Measurements from ENCODE around the gene DIABLO. TPM values are rescaled to one million over a fixed set of nuclear protein-coding genes. Genes with fewer than 3 reads are reported as not detected.

Gene DIABLO
- total and polyA plus RNA-seq, 5 donors, result 25.0 to 31.9 (median 28.6) TPM

DNA sequence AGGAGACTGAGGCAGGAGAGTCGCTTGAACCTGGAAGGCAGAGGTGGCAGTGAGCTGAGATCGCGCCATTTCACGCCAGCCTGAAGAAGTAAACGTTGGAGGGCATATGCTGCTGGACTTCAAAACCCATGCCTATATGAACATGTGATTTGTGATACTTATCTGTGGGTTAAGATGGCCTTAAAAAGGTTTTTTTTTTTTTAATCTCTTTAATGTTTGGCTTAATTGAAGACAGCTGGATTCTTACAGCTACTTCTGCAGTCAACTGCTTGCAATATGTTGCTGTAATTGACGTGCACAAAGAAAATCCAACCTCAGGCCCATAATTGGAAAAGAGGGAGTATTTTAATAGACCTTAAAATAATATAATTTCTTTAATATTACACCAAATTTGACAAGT, 23.8 kb downstream of the DIABLO start:
- DNase-seq (no peak), ATAC-seq (no peak)
- 97% methylated on average over 6 of the region's 6 CpGs for WGBS
- intact Hi-C loops (cut with DNase I), result no loop called here
- Histone ChIP-seq H3K4me1 (ENCODE audit: control insufficient read depth, insufficient read depth, low read length) (no peaks in the 10 kb centered on the region), H3K27me3 (ENCODE audit: control insufficient read depth, insufficient read depth) (no peaks in the 10 kb centered on the region), H3K4me3 (ENCODE audit: low read length) (no peak overlapping the region), H3K27ac (ENCODE audit: low read length) (no peak overlapping the region), H3K9me3 (ENCODE audit: control insufficient read depth, low read length) (no peaks in the 10 kb centered on the region)

DNA sequence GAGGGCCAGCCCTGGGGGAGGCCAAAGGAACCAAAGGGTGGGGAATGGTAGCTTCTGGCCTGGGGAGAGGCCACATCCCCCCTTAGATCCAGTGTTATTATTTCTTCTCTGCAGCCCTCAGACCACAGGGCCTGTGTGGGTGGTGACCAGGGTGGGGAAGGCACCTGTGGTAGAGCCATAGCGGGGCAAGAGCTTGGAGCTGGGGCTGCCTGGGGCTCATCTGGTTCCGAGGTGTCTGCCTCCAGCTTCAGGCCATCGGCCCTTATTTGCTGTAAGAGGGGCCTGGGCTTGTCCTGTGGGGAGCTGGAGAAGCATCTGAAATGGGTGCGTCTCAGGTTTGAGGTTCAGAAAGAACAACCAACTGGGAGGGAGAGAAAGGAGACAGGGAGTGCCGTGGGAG, 24.5 kb downstream of the DIABLO start:
- intact Hi-C loops (cut with DNase I), result no loop called here
- H3K4me1 ChIP-seq (ENCODE audit: control insufficient read depth, insufficient read depth, low read length), result no peaks in the 10 kb centered on the region
- H3K4me3 ChIP-seq (ENCODE audit: low read length), result no peak overlapping the region
- 91% methylated on average over 5 of the region's 5 CpGs for WGBS
- H3K27me3 ChIP-seq (ENCODE audit: control insufficient read depth, insufficient read depth), result no peaks in the 10 kb centered on the region
- ATAC-seq (no peak), DNase-seq (no peak)
- no peak overlapping the region for H3K27ac ChIP-seq (ENCODE audit: low read length)
- H3K9me3 ChIP-seq (ENCODE audit: control insufficient read depth, low read length), result no peaks in the 10 kb centered on the region

DNA sequence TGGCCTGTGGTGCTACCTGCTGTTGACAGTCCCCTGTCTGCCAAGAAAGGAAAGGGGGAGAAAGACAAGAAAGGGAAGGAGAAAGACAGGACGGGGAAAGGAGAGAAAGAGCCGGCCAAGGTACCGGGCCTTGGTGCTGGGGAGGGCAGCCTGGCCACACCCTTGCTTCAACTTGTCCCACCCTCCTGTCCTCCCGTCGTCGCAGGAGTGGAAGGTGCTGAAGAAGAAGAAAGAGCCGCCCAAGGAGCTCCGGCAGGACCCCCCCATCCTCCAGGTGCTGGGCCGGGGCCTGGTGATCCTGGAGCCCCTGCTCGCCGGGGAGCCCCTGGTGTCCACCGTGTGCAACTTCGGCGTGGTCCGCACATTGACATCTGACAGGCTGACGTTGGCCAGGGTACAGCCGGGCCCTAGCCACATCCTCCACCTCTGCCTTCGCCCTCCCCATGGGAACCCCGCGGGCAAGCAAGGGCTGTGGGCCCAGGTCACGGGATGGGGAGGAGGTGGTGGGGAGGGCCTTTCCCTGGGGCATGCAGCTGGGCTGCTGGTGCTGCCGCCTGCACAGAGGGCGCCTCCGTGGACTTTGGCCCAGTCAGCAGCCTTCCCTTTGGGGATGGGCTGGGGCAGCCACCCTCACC, 25.2 kb downstream of the DIABLO start:
- DNase-seq, result no peak
- Histone ChIP-seq H3K4me1 (ENCODE audit: control insufficient read depth, insufficient read depth, low read length) (no peaks in the 10 kb centered on the region), H3K9me3 (ENCODE audit: control insufficient read depth, low read length) (no peaks in the 10 kb centered on the region), H3K4me3 (ENCODE audit: low read length) (no peak overlapping the region), H3K27ac (ENCODE audit: low read length) (no peak overlapping the region), H3K27me3 (ENCODE audit: control insufficient read depth, insufficient read depth) (no peaks in the 10 kb centered on the region)
- no peak for ATAC-seq
- intact Hi-C loops (cut with DNase I), result no loop called here
- WGBS, result 70% methylated on average over 24 of the region's 24 CpGs

DNA sequence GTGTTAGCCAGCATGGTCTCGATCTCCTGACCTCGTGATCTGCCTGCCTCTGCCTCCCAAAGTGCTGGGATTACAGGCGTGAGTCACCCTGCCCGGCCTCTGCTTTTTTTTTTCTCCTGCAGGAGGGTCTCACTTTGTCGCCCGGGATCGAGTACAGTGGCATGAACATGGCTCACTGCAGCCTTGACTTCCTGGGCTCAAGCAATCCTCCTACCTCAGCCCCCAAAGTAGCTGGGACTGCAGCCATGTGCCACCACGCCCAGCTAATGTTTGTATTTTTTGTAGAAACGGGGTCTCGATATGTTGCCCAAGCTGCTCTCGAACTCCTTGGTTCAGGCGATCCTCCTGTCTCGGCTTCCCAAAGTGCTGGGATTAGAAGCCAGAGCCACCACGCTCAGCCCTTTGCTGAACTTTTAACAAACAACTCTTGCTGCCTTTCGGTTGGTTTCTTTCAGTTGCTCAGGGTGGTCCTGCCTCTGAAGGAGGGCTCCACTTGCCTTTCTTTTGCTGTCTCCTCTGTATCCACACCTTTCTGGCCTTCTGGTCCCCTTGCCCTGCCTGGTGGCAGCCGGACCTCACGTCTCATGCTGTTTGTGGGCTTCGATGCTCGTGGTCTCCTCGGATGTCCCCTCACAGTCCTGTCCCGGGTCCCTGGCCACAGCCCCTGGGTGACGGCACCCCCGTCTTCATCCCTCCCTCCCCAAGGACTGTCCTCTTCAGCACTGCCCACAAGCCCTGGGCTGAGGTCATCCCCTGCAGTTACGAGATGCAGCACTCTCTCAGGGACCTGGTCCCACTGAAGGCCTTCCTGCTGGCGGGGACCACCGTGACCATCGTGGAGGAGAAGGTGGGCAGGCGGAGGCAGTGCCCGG, 26.1 kb downstream of the DIABLO start:
- H3K27ac ChIP-seq (ENCODE audit: low read length), result no peak overlapping the region
- H3K27me3 ChIP-seq (ENCODE audit: control insufficient read depth, insufficient read depth), result no peaks in the 10 kb centered on the region
- ATAC-seq (no peak), DNase-seq (no peak)
- H3K4me3 ChIP-seq (ENCODE audit: low read length), result no peak overlapping the region
- H3K9me3 ChIP-seq (ENCODE audit: control insufficient read depth, low read length), result no peaks in the 10 kb centered on the region
- intact Hi-C loops (cut with DNase I), result no loop called here
- H3K4me1 ChIP-seq (ENCODE audit: control insufficient read depth, insufficient read depth, low read length), result no peaks in the 10 kb centered on the region
- WGBS, result 91% methylated on average over 29 of the region's 29 CpGs

DNA sequence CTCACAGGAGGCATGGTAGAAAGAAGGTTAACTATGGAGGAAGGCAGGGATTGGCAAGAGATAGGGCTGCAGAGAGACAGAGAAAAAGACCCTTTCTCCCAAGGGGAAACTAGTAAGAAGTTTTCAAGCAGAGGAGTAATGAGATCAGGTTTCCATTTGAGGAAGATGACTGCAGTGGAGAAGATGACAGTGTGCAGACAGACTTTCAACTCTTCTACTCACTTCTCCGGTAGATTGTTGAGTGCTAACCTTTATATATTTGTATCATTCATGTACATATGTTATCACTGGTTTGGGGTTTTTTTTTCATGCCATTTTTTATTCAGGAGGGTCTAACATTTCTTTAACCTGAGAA, 28.3 kb downstream of the DIABLO start:
- Histone ChIP-seq H3K27ac (ENCODE audit: low read length) (no peak overlapping the region), H3K4me1 (ENCODE audit: control insufficient read depth, insufficient read depth, low read length) (no peaks in the 10 kb centered on the region), H3K9me3 (ENCODE audit: control insufficient read depth, low read length) (no peaks in the 10 kb centered on the region), H3K4me3 (ENCODE audit: low read length) (no peak overlapping the region), H3K27me3 (ENCODE audit: control insufficient read depth, insufficient read depth) (no peaks in the 10 kb centered on the region)
- whole genome bisulfite sequencing, result 43% methylated on average over 1 of the region's 1 CpG
- ATAC-seq (no peak), DNase-seq (no peak)
- intact Hi-C loops (cut with DNase I), result no loop called here

DNA sequence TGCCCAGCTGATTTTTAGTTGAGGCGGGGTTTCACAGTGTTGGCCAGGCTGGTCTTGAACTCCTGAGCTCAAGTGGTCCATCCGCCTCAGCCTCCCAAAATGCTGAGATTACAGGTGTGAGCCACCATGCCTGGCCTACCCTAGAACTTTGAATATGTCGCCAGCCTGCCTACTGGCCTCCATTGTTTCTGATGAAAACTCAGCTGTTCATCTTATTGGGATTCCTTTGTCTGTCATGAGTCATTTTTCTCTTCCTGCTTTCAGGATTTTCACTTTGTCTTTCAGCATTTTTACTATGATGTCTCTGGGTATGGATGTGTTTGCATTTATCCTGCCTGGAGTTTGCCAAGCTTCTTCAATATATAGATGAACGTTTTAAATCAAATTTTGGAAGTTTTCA, 30.4 kb downstream of the DIABLO start:
- WGBS, result 92% methylated on average over 4 of the region's 4 CpGs
- intact Hi-C loops (cut with DNase I), result no loop called here

DNA sequence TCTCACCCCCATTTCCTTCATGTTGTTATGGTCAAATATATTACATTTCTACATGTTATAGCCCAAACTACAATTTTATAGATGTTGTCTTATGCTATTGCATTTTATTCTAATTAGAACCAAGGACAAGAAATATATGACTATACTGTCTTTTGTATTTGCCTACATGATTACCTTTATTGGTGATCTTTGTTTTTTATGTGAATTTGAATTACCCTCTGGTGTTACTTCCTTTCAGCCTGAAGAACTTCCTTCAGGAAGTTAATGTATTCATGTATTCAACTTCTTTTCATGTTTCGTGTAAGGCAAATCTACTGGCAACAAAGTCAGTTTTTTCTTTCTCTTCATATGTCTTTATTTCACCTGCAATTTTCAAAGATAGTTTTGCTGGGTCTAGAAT, 31.0 kb downstream of the DIABLO start:
- intact Hi-C loops (cut with DNase I), result no loop called here
- WGBS, result 63% methylated on average over 1 of the region's 1 CpG

More for the DNA sequence above, 30.4 kb downstream of the DIABLO start:
- no peaks in the 10 kb centered on the region for H3K4me1 ChIP-seq (ENCODE audit: control insufficient read depth, insufficient read depth, low read length)
- H3K27ac ChIP-seq (ENCODE audit: low read length), result no peak overlapping the region
- no peak for DNase-seq
- ATAC-seq, result no peak
- H3K27me3 ChIP-seq (ENCODE audit: control insufficient read depth, insufficient read depth), result no peaks in the 10 kb centered on the region
- no peaks in the 10 kb centered on the region for H3K9me3 ChIP-seq (ENCODE audit: control insufficient read depth, low read length)
- no peak overlapping the region for H3K4me3 ChIP-seq (ENCODE audit: low read length)

DNA sequence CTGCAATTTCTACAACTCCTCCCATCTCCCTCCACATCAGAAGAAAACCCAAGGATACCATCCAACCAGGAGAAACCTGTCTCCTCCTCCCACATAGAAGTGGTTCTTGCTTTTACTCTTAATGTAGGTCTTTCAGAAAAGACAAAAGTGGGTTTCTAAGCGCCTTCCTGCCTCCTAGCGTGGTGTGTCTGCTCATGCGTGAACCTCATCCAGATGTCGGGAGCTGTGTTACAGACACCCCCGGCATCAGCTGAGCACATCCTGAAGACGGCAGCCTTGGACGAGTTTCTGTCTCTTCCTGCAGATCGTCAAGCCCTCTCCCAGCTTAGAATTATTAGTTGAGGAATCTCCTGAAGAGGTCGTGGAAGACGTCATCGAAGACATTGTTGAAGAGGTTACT, 33.4 kb downstream of the DIABLO start:
- H3K4me3 ChIP-seq (ENCODE audit: low read length), result no peak overlapping the region
- H3K4me1 ChIP-seq (ENCODE audit: control insufficient read depth, insufficient read depth, low read length), result no peaks in the 10 kb centered on the region
- no peak for DNase-seq
- no peaks in the 10 kb centered on the region for H3K9me3 ChIP-seq (ENCODE audit: control insufficient read depth, low read length)
- H3K27ac ChIP-seq (ENCODE audit: low read length), result no peak overlapping the region
- ATAC-seq, result no peak
- H3K27me3 ChIP-seq (ENCODE audit: control insufficient read depth, insufficient read depth), result no peaks in the 10 kb centered on the region
- intact Hi-C loops (cut with DNase I), result no loop called here
- 74% methylated on average over 11 of the region's 11 CpGs for WGBS

More for the DNA sequence above, 31.0 kb downstream of the DIABLO start:
- DNase-seq (no peak), ATAC-seq (no peak)
- H3K9me3 ChIP-seq (ENCODE audit: control insufficient read depth, low read length), result no peaks in the 10 kb centered on the region
- H3K27ac ChIP-seq (ENCODE audit: low read length), result no peak overlapping the region
- H3K4me3 ChIP-seq (ENCODE audit: low read length), result no peak overlapping the region
- H3K4me1 ChIP-seq (ENCODE audit: control insufficient read depth, insufficient read depth, low read length), result no peaks in the 10 kb centered on the region
- no peaks in the 10 kb centered on the region for H3K27me3 ChIP-seq (ENCODE audit: control insufficient read depth, insufficient read depth)

DNA sequence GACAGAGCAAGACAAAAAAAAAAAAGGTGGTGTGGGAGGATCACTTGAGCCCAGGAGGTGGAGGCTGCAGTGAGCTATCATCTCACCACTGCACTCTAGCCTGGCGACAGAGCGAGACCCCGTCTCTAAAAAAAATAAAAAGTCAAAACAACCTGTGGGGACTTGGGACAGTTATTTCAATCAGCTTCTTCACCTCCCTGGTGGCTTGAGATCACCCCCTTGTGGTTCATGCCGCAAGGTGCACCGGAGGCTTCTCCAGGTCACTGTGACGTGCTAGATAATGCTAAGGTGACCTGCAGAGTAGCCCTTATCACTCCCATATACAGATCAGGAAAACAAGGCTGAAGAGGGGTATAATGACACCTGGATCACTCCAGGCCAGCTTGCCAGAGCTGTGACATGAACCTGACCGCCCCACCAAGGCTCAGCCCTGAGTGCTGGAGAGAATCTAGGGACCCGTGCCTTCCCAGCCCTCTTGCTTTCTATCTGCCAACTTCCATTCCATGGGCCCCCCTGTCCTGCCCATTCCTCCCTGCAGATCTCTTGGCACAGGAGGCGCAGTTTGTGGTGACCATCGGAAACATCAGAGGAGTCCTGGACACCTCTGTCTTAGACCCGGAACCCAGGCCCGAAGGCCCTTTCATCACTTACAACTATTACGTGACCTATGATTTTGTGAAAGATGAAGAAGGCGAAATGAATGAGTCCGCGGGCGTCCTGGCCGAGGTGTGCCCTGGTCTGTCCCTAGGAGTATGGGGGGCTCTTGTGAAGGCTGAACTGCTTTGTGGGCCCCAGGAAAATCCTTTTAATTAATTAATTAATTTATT, 34.8 kb downstream of the DIABLO start:
- Histone ChIP-seq H3K9me3 (ENCODE audit: control insufficient read depth, low read length) (no peaks in the 10 kb centered on the region), H3K27me3 (ENCODE audit: control insufficient read depth, insufficient read depth) (no peaks in the 10 kb centered on the region), H3K4me3 (ENCODE audit: low read length) (no peak overlapping the region), H3K4me1 (ENCODE audit: control insufficient read depth, insufficient read depth, low read length) (no peaks in the 10 kb centered on the region), H3K27ac (ENCODE audit: low read length) (no peak overlapping the region)
- intact Hi-C loops (cut with DNase I), result no loop called here
- DNase-seq (peak; percentile 29 to 71 (median 64)), ATAC-seq (peak; percentile 65 to 71)
- 65% methylated on average over 18 of the region's 18 CpGs for WGBS

DNA sequence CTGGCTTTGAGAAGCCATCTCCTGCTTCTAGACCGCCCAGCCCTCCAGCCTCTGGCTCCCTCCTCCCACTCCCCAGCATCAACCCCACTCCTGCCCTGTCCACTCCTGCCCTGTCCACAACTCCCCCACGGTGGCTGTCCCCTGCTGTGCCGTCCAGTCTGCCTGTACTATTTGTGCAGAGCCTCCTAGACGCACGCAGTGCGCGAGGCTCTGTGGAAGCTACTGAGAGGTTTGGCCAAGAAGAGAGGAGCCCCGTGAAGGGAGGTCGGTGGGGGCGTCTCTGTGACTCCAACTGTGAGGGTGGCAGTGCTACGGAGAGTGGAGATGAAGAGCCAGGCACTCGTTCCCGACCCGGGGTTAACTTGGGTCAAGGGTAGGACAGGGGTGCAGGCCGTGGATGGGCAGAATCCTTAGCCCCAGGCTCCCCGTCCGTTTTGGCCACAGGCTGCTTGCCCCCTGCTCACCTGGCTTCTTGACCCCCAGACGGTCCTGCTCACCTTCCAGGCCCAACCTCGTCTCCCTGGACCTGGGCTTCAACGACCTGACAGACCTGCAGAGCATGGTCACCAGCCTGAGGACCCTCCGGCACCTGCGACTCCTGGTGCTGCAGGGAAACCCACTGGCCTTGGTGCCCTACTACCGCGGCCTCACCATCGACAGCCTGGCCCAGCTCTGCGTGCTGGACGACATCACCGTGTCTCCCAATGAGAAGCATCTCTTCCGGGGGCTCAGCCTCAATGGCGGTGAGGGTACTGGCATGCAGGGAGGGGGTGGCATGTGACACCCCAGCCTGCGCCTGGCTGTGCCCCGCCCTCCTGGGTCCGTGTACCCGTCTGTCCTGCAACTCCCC, 36.0 kb downstream of the DIABLO start:
- intact Hi-C loops (cut with DNase I), result no loop called here
- H3K27me3 ChIP-seq (ENCODE audit: control insufficient read depth, insufficient read depth), result no peaks in the 10 kb centered on the region
- H3K27ac ChIP-seq (ENCODE audit: low read length), result no peak overlapping the region
- H3K9me3 ChIP-seq (ENCODE audit: control insufficient read depth, low read length), result no peaks in the 10 kb centered on the region
- no peak overlapping the region for H3K4me3 ChIP-seq (ENCODE audit: low read length)
- 86% methylated on average over 34 of the region's 34 CpGs for WGBS
- ATAC-seq (peak in 1 of 2 donors; percentile 17), DNase-seq (no peak)
- H3K4me1 ChIP-seq (ENCODE audit: control insufficient read depth, insufficient read depth, low read length), result no peaks in the 10 kb centered on the region
